GM19193 (cell line): ENCODE measurements around the gene CCDC177.

ENCODE experiments used
- POLR2A ChIP-seq: IDR thresholded peaks from 4 replicates; pipeline ENCODE4 v1.6.1; 2011; ENCODE audit not compliant: insufficient read depth, insufficient read length; ENCODE audit errors: extremely low read depth

Gene CCDC177

GRCh38 chr14:69610874-69611171 is 36.2 kb upstream of the CCDC177 start:
- TF ChIP-seq POLR2A: no peak

GRCh38 chr14:69610020-69610873 is 35.6 kb upstream of the CCDC177 start:
- TF ChIP-seq POLR2A: no peak

GRCh38 chr14:69606258-69607184 is 31.9 kb upstream of the CCDC177 start:
- TF ChIP-seq POLR2A: no peak

- no peak for TF ChIP-seq POLR2A
Observed at GRCh38 chr14:69605738-69606137, 31.1 kb upstream of the CCDC177 start.

DNA sequence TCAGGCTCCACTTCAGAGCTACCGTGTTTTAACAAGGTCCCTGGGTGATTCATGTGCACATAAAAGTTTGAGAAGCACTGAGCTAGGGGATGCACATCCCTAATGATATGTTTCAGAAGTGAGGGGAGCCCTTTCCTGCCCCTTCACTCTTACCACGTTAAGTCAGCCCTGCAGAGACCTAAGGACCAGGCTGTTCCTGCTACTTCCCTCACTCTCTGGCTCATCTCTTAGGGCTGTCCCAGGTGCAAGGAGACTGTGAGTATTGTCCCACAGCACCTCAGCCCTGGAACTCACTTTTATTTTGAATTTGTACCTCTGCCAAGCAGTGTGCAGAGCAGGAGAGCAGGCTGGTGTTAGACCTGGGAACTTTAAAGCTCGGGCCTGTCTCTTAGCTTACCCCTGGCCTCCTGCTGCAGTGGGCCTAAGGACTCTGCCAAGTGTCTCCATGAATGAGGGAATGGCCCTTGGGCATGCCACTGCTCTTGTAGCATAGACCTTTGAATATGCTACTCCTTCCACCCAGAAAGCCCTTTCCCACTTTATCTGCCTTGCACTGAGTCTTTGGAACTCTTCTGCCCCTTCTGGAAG is 25.7 kb upstream of the CCDC177 start:
- TF ChIP-seq POLR2A: no peak

GRCh38 chr14:69595336-69595735 is 20.7 kb upstream of the CCDC177 start:
- TF ChIP-seq POLR2A: no peak

DNA sequence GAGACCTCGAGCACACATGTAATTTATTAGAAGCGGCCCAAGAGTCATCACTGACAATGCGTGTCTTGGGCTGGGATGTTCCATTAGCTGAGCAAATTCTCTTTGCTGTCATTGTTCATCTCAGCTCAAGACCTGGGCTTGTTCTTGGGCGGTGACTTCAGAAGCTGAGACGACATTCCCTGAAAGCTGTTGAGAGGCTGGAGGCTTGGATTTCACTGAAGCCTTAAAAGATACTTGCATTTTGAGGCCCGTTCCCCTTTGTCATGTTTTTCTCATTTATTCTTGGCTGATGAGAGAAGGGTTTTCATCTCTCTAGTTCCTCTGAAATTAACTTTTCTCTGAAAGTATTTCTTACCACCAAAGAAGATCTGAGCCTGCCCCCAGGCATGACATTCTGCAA is 20.2 kb upstream of the CCDC177 start:
- TF ChIP-seq POLR2A: no peak

- TF ChIP-seq POLR2A: no peak
Observed at GRCh38 chr14:69593018-69593677, 18.5 kb upstream of the CCDC177 start.

- TF ChIP-seq POLR2A: no peak
Observed at GRCh38 chr14:69591317-69591716, 16.6 kb upstream of the CCDC177 start.

GRCh38 chr14:69587389-69587788 is 12.7 kb upstream of the CCDC177 start:
- TF ChIP-seq POLR2A: no peak

- TF ChIP-seq POLR2A: no peak
Observed at GRCh38 chr14:69586404-69586803, 11.7 kb upstream of the CCDC177 start.

- TF ChIP-seq POLR2A: no peak
Observed at GRCh38 chr14:69584389-69584788, 9.7 kb upstream of the CCDC177 start.

- TF ChIP-seq POLR2A: no peak
Observed at GRCh38 chr14:69582829-69583228, 8.2 kb upstream of the CCDC177 start.

GRCh38 chr14:69582212-69582611 is 7.5 kb upstream of the CCDC177 start:
- no peak for TF ChIP-seq POLR2A

DNA sequence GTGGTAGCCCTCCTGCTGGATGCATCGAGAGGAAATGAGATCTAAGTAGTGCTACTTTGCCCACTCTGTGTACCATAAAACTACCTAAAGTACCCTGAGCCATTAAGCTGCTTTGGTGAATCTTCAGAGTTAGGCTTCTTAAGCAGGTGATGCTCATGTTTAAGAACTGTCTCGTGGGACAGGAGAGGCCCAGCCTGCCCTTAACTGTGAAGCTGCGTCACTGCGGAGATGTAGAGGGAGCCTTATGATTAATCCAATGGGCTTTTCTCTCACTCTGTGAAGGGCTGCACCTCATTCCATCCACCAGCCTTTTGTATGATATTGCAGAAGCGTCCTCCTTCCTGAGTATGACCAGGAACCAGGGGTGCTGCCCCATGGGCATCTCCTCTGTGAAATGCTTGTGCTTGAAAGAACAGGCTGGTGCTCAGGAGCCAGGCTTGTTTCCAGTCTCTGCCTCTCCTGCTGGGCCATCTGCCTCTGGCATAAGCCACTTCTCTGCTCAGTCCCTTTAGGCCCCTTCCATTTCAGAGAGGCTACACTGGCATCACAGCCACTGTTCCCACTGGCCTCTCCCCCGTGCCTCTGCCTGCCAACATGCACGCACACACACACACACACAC is 6.8 kb upstream of the CCDC177 start:
- TF ChIP-seq POLR2A: no peak

DNA sequence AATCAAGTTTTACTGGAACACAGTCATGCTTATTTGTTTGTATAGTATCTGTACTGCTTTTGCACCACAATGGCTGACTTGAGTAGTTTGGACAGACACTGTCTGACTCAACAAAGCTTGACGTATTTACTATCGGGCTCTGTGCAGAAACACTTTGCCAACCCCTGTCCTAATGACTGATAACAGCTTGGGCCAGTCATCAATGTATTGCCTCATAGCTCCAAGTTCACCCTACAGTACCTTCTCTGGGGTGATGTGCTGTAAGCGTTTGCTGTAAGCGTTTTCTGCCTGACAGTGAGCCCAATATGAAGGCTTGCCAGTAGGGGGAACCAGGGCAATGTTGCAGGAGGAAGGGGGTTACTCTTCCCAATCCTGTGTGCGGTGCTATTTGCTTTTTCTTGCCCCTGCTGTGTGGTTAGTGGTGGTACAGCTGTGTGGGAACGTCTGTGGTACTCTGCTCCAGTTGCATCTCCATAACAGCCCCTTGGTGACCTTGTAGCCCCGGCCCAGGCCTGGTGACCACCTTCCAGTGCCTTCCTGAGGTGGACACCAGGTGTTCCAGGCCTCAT is 5.4 kb upstream of the CCDC177 start:
- TF ChIP-seq POLR2A: no peak
